GM13977 (cell line): ENCODE measurements around the gene AGAP3.

Experiments used
- DNase-seq: peaks from one replicate; pipeline ENCODE4 v3.0.0; 2012; ENCODE audit warnings: low spot score
- in situ Hi-C: fragments of 300-500 bp; cut with MboI; formaldehyde crosslinking; loops from one replicate; pipeline ENCODE4 v1.12.0; 2022; ENCODE audit warnings: low sequenced_read_pairs, low pct_unique_long_range_greater_than_20kb, mixed read lengths, inconsistent platforms; ENCODE audit not compliant: unreplicated experiment
- TF ChIP-seq, protein P1 (sequence below): IDR thresholded peaks from 2 replicates; pipeline ENCODE4 v1.5.1; 2012; ENCODE audit warnings: mild to moderate bottlenecking, control low read depth; ENCODE audit not compliant: insufficient read depth; ENCODE audit errors: extremely low read depth, missing control alignments

AGAP3 gene

GRCh38 chr7:151088019-151088855, 2.0 kb downstream of the AGAP3 start:
- TF ChIP-seq, protein P1, sequence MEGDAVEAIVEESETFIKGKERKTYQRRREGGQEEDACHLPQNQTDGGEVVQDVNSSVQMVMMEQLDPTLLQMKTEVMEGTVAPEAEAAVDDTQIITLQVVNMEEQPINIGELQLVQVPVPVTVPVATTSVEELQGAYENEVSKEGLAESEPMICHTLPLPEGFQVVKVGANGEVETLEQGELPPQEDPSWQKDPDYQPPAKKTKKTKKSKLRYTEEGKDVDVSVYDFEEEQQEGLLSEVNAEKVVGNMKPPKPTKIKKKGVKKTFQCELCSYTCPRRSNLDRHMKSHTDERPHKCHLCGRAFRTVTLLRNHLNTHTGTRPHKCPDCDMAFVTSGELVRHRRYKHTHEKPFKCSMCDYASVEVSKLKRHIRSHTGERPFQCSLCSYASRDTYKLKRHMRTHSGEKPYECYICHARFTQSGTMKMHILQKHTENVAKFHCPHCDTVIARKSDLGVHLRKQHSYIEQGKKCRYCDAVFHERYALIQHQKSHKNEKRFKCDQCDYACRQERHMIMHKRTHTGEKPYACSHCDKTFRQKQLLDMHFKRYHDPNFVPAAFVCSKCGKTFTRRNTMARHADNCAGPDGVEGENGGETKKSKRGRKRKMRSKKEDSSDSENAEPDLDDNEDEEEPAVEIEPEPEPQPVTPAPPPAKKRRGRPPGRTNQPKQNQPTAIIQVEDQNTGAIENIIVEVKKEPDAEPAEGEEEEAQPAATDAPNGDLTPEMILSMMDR, result no peak
- no peak for DNase-seq
- in situ Hi-C loops, result no loop called here

GRCh38 chr7:151088856-151089699, 2.8 kb downstream of the AGAP3 start:
- DNase-seq, result no peak
- in situ Hi-C loops, result no loop called here
- TF ChIP-seq, protein P1, result no peak

GRCh38 chr7:151089893-151090730, 3.8 kb downstream of the AGAP3 start:
- no peak for DNase-seq
- in situ Hi-C loops, result no loop called here
- TF ChIP-seq, protein P1, result no peak

DNA sequence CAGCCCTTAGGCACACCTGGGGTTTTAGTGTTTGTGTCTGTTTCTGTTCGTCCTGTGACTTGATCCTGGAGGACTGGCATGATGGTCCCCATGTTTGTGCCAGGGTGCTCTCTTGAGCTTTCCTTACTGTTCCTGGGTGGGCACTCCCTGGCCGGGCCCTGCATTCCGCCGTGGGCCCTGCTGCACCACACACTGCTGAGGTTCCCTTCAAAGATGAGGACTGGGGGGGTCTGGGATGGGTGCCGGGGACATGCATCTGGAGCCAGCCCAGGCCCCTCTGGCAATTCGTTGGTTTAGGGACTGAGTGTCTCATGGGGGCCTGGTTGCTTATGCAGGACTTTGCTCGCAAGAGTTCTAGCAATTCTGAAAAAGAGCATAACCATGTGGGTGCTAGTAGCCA, 4.7 kb downstream of the AGAP3 start:
- DNase-seq, result no peak
- in situ Hi-C loops, result no loop called here
- TF ChIP-seq, protein P1, result no peak

- no peak for DNase-seq
- TF ChIP-seq, protein P1, result peak; percentile 68
- in situ Hi-C loops, result no loop called here
These were observed 5.2 kb downstream of the AGAP3 start for GRCh38 chr7:151091431-151091830.

- in situ Hi-C loops, result no loop called here
- TF ChIP-seq, protein P1, result no peak
- no peak for DNase-seq
These were observed 5.7 kb downstream of the AGAP3 start for GRCh38 chr7:151091988-151092387.
